Gastrocnemius medialis (tissue), 4 donors: ENCODE data around the gene MAP3K10. TPM values are rescaled to one million over a fixed set of nuclear protein-coding genes. Genes with fewer than 3 reads are reported as not detected.

ENCODE experiments used
- ATAC-seq, 2 donors: fragments of 150-250 bp; one replicate each; pipeline ENCODE4 v1.9.1; 2016
- DNase-seq, 2 donors: peaks; one replicate each; pipeline ENCODE4 v3.0.0-alpha.2; 2019
- H3K27ac ChIP-seq, 4 donors: fragments of 200-600 bp; sonication (generic); 1 replicate in 1 of 4; 2 replicates in 3 of 4; pipeline ENCODE4 v1.5.1; 2016 to 2018; ENCODE audit warnings: mild to moderate bottlenecking in 2 of 4, moderate library complexity in 1 of 4
- H3K27me3 ChIP-seq, 3 donors: fragments of 200-600 bp; sonication (generic) in 2 of 3; 1 replicate in 1 of 3; 2 replicates in 2 of 3; pipeline versions ENCODE4 v1.5.1 to v1.6.0; 2016 to 2019; ENCODE audit warnings: mild to moderate bottlenecking in 1 of 3, moderate library complexity in 1 of 3
- H3K36me3 ChIP-seq, 2 donors: fragments of 200-600 bp; sonication (generic) in 1 of 2; one replicate each; pipeline ENCODE4 v1.5.1; 2017 to 2018
- H3K4me1 ChIP-seq, 2 donors: fragments of 200-600 bp; sonication (generic) in 1 of 2; one replicate each; pipeline ENCODE4 v1.5.1; 2016 to 2017; ENCODE audit warnings: mild to moderate bottlenecking in 2 of 2
- H3K4me3 ChIP-seq, 4 donors: fragments of 200-600 bp; sonication (generic) in 3 of 4; 1 replicate in 1 of 4; 2 replicates in 3 of 4; pipeline ENCODE4 v1.5.1; 2016 to 2019; ENCODE audit warnings: mild to moderate bottlenecking in 2 of 4
- H3K9me3 ChIP-seq, 3 donors: fragments of 200-600 bp; sonication (generic) in 2 of 3; 1 replicate in 1 of 3; 2 replicates in 2 of 3; pipeline ENCODE4 v1.5.1; 2016 to 2019
- POLR2A ChIP-seq, 2 donors: fragments of 450-650 bp; IDR thresholded peaks; one replicate each; pipeline ENCODE4 v1.6.1; 2017; ENCODE audit warnings: antibody characterized with exemption in 2 of 2, mild to moderate bottlenecking in 2 of 2, moderate library complexity in 2 of 2
- in situ Hi-C, 4 donors: fragments of 200-750 bp; cut with MboI; loops; one replicate each; pipeline versions ENCODE4 v1.15.0 to v1.8.0; 2017; ENCODE audit warnings: low sequenced_read_pairs in 4 of 4
- intact Hi-C: fragments of 100-400 bp; cut with DNase I; formaldehyde crosslinking; loops from one replicate; pipeline ENCODE4 v1.15.1; 2023; ENCODE audit warnings: low total_unique reads
- total RNA-seq, 4 donors: library from RNA; depleted of rRNA; stranded (reverse); fragments of >200 nt; gene quantifications; one replicate each; pipeline versions ENCODE4 v1.1.0 to v1.2.3, GENCODE V29; 2016
- TF ChIP-seq, protein P1 (sequence below), 5 experiments: fragments of 450-650 bp in 3 of 5; fragments of 200-600 bp in 2 of 5; sonication (generic) in 2 of 5; IDR thresholded peaks in 4 of 5; conservative IDR thresholded peaks in 1 of 5; 1 replicate in 4 of 5; 2 replicates in 1 of 5; pipeline ENCODE4 v1.5.1; 2016 to 2019; ENCODE audit warnings: antibody characterized with exemption in 5 of 5, mild to moderate bottlenecking in 3 of 5, moderate library complexity in 3 of 5

MAP3K10 gene
- total RNA-seq, 4 donors from 2014 or later: 16.4 to 25.8 (median 21.6) TPM

DNA sequence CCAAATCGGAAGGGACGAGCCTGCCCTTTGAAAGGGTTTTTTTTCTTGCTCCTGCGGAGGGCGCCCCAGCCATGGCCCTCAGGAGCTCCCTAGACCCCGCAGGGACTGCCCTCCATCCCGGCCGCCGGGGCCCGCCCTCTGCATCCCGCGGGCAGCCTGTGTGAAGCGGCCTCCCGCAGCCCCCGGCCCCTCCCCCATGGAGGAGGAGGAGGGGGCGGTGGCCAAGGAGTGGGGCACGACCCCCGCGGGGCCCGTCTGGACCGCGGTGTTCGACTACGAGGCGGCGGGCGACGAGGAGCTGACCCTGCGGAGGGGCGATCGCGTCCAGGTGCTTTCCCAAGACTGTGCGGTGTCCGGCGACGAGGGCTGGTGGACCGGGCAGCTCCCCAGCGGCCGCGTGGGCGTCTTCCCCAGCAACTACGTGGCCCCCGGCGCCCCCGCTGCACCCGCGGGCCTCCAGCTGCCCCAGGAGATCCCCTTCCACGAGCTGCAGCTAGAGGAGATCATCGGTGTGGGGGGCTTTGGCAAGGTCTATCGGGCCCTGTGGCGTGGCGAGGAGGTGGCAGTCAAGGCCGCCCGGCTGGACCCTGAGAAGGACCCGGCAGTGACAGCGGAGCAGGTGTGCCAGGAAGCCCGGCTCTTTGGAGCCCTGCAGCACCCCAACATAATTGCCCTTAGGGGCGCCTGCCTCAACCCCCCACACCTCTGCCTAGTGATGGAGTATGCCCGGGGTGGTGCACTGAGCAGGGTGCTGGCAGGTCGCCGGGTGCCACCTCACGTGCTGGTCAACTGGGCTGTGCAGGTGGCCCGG is 815 bp downstream of the MAP3K10 start:
- H3K9me3 ChIP-seq: no peaks in the 10 kb centered on the region
- intact Hi-C loops: loop anchor here (10.0 kb wide), 1 partner anchor 197 kb away; the partner anchor contains the start of gene ZNF546
- peak overlapping the region; percentile 92 to 100 (median 98) for H3K4me3 ChIP-seq
- H3K4me1 ChIP-seq: peaks cover 12 to 19% of the 10 kb centered on the region in 2 donors
- ATAC-seq (no peak), DNase-seq (no peak)
- TF ChIP-seq POLR2A (IDR thresholded peaks at IDR 0.05): no peak
- TF ChIP-seq, protein P1, sequence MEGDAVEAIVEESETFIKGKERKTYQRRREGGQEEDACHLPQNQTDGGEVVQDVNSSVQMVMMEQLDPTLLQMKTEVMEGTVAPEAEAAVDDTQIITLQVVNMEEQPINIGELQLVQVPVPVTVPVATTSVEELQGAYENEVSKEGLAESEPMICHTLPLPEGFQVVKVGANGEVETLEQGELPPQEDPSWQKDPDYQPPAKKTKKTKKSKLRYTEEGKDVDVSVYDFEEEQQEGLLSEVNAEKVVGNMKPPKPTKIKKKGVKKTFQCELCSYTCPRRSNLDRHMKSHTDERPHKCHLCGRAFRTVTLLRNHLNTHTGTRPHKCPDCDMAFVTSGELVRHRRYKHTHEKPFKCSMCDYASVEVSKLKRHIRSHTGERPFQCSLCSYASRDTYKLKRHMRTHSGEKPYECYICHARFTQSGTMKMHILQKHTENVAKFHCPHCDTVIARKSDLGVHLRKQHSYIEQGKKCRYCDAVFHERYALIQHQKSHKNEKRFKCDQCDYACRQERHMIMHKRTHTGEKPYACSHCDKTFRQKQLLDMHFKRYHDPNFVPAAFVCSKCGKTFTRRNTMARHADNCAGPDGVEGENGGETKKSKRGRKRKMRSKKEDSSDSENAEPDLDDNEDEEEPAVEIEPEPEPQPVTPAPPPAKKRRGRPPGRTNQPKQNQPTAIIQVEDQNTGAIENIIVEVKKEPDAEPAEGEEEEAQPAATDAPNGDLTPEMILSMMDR (IDR thresholded peaks at IDR 0.05 in 4 of 5, conservative IDR thresholded peaks at IDR 0.05 in 1 of 5): no peak
- peak overlapping the region; percentile 58 to 100 (median 82) for H3K27ac ChIP-seq
- in situ Hi-C loops: no loop called here
- H3K27me3 ChIP-seq: no peaks in the 10 kb centered on the region
- H3K36me3 ChIP-seq: no peaks in the 10 kb centered on the region

DNA sequence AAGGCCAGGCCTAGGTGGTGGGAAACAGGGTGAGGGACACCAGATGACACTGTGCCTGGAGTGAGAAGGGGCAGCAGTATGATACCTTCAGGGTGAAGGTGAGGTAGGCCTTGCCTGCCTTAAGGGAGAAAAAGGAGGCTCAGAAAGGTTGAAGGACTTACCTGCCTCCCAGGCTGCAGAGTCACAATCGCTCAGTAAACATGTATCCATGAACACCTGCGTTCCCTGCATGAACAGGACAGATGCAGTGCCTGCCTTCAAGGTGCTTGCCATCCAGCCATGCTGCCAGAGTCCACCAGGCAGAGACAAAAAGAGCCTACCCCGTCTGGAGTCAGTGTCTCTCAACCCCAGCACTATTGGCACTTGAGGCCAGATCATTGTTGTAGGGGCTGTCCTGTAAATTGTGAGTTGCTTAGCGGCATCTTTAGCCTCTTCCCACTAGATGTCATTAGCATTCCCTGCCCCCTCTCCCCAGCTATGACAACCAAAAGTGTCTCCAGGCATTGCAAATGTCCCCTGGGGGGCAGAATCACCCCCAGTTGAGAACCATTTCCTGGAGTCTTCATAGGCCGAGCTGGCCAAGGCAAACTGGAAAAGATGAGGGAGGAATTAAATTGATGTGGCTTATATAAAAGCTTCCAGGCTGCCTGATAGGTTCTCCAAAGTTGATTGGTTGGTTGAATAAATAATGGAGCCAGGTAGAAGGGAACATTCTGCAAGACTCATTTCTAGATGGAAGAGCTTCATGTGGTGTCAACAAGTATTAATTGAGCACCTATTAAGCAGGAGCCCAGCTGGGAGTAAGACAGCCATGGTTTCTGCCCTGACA is 1.7 kb downstream of the MAP3K10 start:
- intact Hi-C loops: loop anchor here (10.0 kb wide), 1 partner anchor 198 kb away; the partner anchor contains the start of gene ZNF546

DNA sequence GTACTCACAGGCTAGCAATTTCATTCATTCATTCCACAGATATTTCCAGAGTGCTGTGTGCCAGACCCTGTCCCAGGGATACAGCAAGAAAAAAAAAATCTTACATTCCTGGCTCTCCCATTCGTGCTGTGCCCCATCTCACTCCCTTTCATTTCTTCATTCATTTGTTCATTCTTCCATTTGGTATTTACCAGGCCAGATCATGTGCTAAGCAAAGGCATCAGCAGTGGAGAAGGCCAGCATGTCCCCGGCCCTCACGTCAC is 2.3 kb downstream of the MAP3K10 start:
- no peak overlapping the region for H3K27ac ChIP-seq
- no peaks in the 10 kb centered on the region for H3K36me3 ChIP-seq
- H3K4me1 ChIP-seq: peaks cover 12 to 19% of the 10 kb centered on the region in 2 donors
- TF ChIP-seq POLR2A (IDR thresholded peaks at IDR 0.05): no peak
- TF ChIP-seq, protein P1 (IDR thresholded peaks at IDR 0.05 in 4 of 5, conservative IDR thresholded peaks at IDR 0.05 in 1 of 5): no peak
- ATAC-seq: no peak
- DNase-seq: no peak
- no peaks in the 10 kb centered on the region for H3K27me3 ChIP-seq
- no peaks in the 10 kb centered on the region for H3K9me3 ChIP-seq
- H3K4me3 ChIP-seq: no peak overlapping the region
- in situ Hi-C loops: no loop called here
- intact Hi-C loops: loop anchor here (10.0 kb wide), 1 partner anchor 199 kb away; the partner anchor contains the start of gene ZNF546

More for the DNA sequence above, 1.7 kb downstream of the MAP3K10 start:
- ATAC-seq (no peak), DNase-seq (no peak)
- no peaks in the 10 kb centered on the region for H3K27me3 ChIP-seq
- no peak for TF ChIP-seq POLR2A (IDR thresholded peaks at IDR 0.05)
- TF ChIP-seq, protein P1 (IDR thresholded peaks at IDR 0.05 in 4 of 5, conservative IDR thresholded peaks at IDR 0.05 in 1 of 5): no peak
- no peaks in the 10 kb centered on the region for H3K9me3 ChIP-seq
- no peak overlapping the region for H3K27ac ChIP-seq
- in situ Hi-C loops: no loop called here
- H3K4me1 ChIP-seq: peaks cover 12 to 19% of the 10 kb centered on the region in 2 donors
- peak overlapping the region; percentile 92 to 100 (median 98) for H3K4me3 ChIP-seq
- no peaks in the 10 kb centered on the region for H3K36me3 ChIP-seq

DNA sequence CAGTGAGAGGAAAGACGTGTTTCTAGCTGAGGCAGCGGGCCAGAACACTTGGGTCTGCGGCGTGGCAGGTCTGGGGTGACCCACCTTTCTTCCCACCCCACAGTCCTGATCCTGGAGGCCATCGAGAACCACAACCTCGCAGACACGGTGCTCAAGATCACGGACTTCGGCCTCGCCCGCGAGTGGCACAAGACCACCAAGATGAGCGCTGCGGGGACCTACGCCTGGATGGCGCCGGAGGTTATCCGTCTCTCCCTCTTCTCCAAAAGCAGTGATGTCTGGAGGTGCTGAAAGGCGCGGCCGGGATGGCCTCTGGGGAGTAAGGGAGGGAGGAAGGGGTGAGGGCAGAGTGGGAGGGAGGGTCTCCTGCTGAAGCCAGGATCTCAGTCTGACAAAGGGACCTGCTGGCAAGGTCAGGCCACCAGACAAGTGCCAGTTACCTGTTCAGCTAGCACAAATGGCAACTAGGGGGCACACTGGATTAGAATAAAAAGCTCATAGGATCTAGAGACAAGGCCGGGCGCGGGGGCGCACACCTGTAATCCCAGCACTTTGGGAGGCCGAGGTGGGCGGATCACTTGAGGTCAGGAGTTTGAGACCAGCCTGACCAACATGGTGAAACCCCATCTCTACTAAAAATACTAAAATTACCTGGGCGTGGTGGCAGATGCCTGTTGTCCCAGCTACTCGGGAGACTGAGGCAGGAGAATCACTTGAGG is 7.2 kb downstream of the MAP3K10 start:
- H3K4me1 ChIP-seq: peaks cover 0 to 1% of the 10 kb centered on the region in 2 donors
- H3K27ac ChIP-seq: no peak overlapping the region
- no peak overlapping the region for H3K4me3 ChIP-seq
- TF ChIP-seq, protein P1 (IDR thresholded peaks at IDR 0.05 in 4 of 5, conservative IDR thresholded peaks at IDR 0.05 in 1 of 5): no peak
- no peak for TF ChIP-seq POLR2A (IDR thresholded peaks at IDR 0.05)
- no peaks in the 10 kb centered on the region for H3K27me3 ChIP-seq
- DNase-seq: no peak
- peaks cover 0 to 11% of the 10 kb centered on the region in 2 donors for H3K36me3 ChIP-seq
- no peaks in the 10 kb centered on the region for H3K9me3 ChIP-seq
- ATAC-seq: no peak
- in situ Hi-C loops: no loop called here
- intact Hi-C loops: loop anchor here (10.0 kb wide), 1 partner anchor 204 kb away; the partner anchor contains the start of gene ZNF546
